CD4-positive, alpha-beta T cell treated with Interleukin-6 for 4 hours (primary cell): ENCODE data around the gene SLC27A2.
"Not testable (repeated sequence)": the region's sequence is repeated elsewhere in the genome, so short reads cannot be mapped to it uniquely, and the experiment has no call there.

Source experiments
- DNase-seq: peaks from one replicate; pipeline ENCODE4 v3.0.0-alpha.2; 2020; ENCODE audit warnings: mixed read lengths

Gene SLC27A2

GRCh38 chr15:50164458-50164857 lies 17.5 kb upstream of the SLC27A2 start:
- DNase-seq, result no peak

DNA sequence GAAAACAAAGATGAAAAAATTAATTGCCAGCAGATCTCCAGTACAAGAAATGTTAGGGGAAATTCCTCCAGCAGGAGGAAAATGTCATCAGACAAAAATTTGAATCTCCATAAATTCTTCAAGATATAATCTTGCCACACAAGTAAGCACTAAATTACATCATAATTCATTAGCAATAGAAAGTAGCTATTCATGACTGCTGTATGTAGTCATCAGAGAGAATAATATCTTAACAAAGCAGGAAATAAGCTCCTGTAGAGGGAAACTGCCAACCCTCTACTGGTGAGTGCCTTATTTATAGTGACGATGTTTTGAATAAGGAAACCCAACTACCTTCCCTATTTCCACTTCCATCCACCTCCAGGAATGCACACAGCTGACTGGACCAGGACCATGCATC lies 15.8 kb upstream of the SLC27A2 start:
- no peak for DNase-seq

- DNase-seq, result no peak
These were observed 14.9 kb upstream of the SLC27A2 start for GRCh38 chr15:50167110-50167509.

GRCh38 chr15:50168379-50168778 lies 13.6 kb upstream of the SLC27A2 start:
- no peak for DNase-seq

GRCh38 chr15:50168783-50169411 lies 13.1 kb upstream of the SLC27A2 start:
- DNase-seq, result no peak

GRCh38 chr15:50172360-50172895 lies 9.6 kb upstream of the SLC27A2 start:
- not testable (repeated sequence) for DNase-seq

GRCh38 chr15:50176869-50177268 lies 5.1 kb upstream of the SLC27A2 start:
- DNase-seq, result no peak

- DNase-seq, result no peak
These were observed 1.9 kb upstream of the SLC27A2 start for GRCh38 chr15:50180091-50180490.

DNA sequence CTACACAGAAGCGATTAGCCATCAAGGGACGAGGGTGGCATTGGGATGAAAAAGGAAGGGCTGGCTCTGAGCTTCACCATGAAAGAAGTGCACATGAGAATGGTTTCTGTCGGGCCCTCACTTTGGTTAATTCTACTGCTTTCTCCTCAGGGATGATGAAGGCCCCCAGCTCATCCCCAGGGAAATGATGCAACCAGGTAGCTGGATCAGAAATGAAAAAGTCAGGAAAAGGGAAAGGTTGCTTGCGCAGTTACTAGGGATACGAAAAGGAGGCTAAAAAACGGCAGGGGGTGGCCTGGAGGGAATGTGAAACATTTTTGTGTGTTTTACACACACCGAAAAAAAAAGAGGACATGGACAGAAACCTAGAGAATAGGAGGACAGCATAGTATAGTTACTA lies 1.4 kb upstream of the SLC27A2 start:
- no peak for DNase-seq

DNA sequence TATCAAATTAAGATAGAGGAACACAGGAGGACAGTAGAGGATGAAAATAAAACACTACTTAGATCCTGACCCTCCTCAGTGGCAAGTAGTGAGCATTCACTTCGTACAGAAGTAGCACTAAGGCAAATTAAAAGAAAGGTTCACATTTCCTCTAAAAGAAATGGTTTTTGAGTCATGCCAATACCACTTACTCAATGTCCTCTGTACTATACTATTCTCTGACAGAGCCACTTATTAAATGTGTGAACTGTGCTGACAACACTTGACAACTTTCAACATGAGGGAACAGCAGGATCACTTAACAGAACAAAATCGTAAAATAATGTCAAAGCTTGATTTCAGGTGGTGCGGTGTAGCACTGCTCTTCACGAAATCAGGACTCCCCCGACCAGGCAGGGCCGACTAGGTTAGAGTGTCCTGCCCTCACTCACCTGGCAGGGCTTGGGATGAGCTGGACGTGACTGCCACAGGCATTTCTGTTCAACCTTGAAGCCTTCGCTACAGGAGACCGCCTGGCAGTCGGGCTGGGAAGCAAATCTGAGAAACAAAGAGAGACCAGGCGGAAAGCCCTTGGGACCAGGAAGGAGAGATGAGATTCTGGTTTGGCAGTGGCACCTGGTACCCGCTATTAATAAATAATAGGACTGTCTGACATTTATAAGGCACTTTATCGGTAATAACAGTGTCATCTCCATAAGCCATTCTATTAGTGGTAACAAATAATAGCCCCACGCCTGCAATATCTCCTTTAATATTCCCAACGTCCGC lies 611 bp upstream of the SLC27A2 start:
- DNase-seq, result no peak

GRCh38 chr15:50182219-50183013 lies 420 bp downstream of the SLC27A2 start:
- DNase-seq, result peak; percentile 58

DNA sequence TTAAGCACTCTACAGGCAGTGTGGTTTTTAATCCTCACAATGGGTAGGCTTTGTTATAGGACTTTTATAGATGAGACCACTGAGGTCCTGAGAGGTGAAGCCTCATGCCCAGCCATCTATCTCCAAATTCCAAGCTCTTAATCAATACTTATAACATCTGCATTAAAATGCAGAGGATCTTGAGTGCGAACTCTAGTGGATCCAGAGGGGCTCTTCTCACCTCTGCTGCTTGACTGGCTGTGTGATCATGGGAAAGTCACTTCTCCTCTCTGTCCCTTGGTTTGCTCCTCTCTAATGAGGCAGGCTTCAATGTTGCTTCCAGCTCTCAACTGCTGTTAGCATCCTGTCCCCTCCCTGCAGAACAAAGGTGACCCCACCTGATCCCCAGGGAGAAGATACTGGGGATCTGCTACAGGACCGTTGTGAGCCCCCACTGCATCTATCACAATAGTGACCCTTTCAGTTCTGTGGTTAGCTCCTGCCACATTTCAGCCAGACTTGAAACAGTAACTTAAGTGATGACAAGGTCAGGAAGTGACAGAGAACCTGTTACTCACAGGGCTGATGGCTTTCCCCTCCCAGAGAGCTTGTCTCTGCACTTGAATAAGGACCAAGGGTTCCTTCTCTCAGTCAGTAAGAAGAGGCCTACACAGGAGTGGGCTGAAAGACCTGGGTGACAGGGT lies 1.3 kb downstream of the SLC27A2 start:
- DNase-seq, result no peak

- no peak for DNase-seq
These were observed 3.0 kb downstream of the SLC27A2 start for GRCh38 chr15:50184863-50185504.

DNA sequence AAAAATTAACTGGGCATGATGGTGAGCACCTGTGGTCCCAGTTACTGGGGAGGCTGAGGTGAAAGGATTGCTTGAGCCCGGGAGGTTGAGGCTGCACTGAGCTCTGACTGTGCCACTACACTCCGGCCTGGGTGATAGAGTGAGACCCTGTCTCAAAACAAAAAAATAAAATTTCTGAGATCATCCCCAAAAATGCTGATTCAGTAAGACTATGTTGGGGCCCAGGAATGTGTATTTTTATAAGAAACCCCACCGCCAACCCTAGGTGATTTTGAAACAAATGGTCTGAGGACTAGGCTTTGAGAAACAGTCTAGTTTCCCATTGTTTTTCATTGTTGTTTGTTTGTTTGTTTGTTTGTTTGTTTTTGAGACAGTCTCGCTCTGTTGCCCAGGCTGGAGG lies 4.1 kb downstream of the SLC27A2 start:
- DNase-seq, result no peak

DNA sequence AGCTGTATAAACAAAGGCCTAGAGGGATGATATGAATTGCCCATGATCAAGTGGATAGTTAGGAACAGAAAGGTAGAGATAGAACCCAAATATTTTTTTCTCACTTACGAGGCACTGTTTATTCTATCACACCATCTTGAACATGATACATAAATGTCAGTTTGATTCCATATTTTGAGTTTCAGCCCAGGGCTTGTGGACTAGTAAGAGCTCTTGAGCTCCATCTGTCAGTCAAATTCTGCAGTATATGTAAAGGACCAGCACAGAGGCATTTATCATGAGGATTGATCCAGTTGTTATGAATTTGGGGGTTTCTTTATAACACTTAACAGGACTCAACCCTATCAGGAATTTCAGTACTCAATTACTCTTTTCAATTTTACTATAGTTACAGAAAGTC lies 4.8 kb downstream of the SLC27A2 start:
- no peak for DNase-seq

GRCh38 chr15:50187525-50187924 lies 5.5 kb downstream of the SLC27A2 start:
- no peak for DNase-seq

DNA sequence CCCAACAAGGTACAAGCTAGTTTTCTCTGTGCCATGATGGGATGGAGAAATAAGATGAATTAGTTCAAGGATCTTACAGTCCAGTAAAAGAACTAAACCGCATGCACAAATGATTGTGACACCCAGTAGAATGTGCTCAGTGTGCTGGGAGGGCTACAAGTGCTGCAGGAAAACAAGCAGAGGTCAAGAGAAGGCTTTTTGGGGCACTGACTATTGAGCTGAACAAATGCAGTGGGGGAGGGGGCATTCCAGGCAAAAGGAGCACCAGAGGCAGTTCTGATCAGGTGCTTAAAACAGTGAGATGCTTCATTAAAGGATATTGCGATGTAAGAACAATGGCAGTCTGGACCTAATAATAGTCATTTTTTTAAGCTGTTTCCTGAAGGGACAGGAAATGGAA lies 6.0 kb downstream of the SLC27A2 start:
- DNase-seq, result no peak

DNA sequence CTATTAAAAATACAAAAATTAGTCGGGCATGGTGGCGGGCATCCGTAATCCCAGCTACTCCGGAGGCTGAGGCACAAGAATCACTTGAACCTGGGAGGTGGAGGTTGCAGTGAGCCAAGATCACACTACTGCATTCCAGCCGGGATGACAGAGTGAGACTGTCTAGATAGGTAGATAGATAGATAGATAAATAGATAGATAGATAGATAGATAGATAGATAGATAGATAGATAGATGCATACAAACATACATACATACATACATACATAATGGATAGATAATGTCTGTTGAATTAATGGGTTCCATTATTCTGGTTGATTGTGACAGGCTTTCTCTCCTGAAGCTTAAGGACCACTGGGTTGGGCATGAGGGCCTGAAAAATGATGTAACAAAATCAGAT lies 6.8 kb downstream of the SLC27A2 start:
- not testable (repeated sequence) for DNase-seq

DNA sequence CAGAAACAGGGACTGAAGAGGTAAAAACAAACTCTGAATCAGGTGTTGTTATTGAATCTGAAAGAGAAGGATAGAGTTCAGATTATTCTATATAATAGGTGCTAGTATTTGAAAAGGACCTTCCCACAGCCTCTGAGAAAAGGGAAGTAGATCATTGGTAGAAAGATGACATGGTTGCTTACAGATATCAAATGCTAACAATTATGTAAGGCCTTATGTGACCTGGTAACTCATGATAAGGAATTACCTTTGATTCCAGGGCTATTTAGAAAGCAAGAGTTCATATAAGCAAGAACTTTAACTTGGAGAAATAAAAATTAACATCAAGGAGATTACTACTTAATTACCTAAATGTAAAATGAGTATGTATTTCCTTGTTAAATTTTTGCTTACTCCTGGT lies 7.6 kb downstream of the SLC27A2 start:
- no peak for DNase-seq

GRCh38 chr15:50190166-50190570 lies 8.2 kb downstream of the SLC27A2 start:
- DNase-seq, result no peak

- no peak for DNase-seq
These were observed 8.7 kb downstream of the SLC27A2 start for GRCh38 chr15:50190723-50191122.

- DNase-seq, result no peak
These were observed 10.2 kb downstream of the SLC27A2 start for GRCh38 chr15:50192164-50192563.
